ENCODE measurements around the gene USP6.
"Not testable (repeated sequence)": the region's sequence is repeated elsewhere in the genome, so short reads cannot be mapped to it uniquely, and the experiment has no call there.

The USP6 gene

DNA sequence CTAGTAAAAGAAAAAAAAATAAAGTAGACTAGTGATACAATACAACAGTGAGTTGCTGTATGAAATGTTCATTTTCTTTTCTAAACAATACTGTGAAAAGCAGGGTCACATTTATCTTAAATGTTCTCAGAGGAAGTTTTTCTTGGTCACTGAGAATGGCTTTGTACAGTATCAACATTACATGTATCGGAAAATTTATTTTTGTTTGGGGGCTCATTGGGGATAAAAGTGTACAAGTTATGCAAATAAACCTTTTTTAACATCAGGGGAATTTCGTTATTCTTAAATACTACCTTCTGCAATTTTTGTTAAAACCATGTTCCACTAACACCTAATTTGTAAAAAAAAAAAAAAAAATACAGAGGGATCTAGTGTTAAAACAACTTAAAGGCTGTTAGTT, 84.5 kb downstream of the USP6 start:
- no peak for DNase-seq

DNA sequence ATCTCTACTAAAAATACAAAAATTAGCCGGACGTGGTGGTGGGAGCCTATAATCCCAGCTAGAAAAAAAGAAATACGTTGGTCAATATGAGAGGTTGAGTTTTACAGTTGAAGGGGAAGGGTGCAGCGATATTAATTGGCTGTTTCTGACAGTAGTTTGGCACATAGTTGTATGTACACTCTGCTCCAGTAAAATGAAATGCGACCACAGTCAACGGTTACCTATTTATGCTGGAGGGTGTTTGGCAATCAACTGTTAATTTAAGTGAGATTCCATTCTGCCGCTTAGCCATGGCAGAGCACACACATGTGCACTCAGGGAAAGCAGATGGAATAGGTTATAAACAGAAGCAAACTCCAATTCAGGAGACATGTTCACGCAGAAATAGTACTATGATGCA, 85.2 kb downstream of the USP6 start:
- DNase-seq = no peak

DNA sequence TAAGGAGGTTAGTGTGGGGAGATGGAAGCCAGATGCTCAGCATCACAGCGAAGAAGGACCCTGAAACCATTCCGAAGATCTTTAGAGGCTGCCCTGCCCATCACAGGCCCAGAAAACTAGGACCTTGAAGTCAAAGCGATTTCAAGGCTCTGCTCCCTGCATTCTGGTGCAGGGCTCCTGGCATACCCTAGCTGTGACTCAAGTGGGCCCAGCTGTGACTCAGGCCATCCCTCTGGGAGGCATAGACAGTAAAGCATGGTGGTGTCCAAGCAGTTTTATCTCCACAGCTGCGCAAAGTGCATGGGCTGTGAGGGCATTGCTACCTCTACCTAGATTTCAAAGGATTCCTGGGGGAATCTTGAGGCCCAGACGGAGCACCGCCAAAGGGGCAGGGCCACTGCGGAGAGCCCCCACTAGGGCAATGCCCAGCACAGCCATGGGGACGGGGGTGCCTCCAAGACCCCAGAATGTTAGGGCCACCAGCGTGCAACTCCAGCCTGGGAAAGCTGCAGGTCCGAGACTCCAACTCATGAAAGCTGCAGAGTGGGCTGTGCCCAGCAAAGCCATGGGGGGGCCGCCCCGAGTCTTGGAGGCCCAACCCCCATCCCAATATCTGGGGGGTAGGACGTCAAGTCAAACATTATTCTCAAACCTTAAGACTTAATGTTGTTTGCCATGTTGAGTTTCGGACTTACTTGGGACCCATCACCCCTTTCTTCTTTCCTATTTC, 87.5 kb downstream of the USP6 start:
- no peak for DNase-seq

DNA sequence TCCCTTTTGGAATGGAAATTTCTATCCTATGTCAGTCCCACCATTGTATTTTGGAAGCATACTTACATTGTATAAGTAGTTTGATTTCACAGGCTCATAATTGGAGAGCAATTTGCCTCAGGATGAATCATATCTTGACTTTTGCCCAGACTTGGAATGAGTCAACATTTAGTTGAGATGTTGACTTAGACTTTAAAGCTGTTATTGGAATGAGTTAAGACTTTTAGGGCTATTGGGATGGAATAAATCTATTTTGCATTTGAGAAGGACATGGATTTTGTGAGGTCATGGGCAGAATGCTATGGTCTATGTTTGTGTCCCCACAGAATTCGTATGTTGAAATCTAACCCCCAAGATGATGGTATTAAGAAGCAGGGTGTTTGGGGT, 88.1 kb downstream of the USP6 start:
- DNase-seq = no peak

DNA sequence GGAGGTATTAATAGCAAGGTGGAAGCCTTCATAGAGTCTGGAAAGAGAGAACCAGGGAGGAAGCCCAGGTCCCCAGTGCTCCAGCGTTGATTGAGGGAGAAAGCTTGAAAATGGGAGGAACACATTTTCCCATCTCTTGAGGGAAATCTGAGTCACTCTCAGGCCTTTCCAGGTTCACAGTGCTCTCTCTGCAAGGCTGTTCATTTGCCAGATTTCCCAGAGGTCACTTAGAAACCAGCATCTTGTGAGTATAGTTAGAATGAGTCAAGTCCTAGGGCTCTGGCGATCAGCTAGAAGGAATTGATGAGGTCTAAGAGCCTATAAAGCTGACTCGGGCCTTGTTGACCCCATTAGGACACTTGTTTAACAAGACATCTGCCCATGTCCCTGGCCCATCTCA, 93.6 kb downstream of the USP6 start:
- no peak for DNase-seq

DNA sequence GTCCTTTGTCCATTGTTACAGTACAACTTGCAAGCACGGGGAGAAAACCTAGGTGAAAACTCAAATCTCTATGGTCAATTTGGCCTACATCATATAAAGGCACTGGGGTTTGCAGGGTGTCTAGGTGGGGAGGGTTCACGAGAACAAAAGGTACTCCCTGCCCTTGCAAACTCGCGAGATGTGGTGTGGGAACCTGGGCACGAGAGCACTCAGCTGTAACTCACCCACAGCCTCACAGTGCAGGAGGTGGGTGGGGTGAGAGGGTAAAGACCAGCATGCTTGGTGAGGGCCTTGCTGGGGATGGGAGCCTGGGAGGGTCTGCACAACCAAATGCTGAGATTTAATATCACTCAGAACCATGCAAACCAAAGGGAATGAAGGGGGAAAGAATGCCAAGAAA, 94.3 kb downstream of the USP6 start:
- no peak for DNase-seq

DNA sequence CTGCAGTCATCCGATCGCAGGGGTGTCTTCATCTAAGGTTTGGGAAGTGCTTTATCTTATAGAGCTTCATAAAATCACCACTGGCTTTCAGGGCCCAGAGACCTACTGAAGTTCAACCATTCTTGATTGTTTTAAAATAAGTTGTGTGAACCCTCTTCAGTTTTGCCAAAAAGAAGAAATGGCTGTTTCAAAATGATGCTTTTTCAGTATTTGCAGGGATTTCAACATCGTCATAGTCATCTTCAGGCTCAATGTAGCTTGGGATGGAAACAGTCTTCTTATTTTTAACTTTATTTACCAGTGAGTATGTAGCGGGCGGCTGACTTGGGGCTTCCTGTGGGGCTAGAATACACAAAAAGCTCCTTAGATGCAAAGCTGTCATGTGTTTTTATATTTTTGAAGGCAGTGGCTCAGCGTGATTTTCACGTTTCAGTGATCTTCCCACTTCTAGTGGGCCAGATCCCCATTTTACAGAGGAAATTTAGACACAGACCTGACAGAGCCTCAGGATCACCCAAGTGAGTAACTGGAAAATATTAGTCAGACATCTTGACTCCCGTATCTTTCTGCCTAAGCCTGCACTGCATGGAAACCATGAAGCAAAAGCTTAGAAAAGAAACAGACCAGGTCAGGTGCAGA, 94.9 kb downstream of the USP6 start:
- no peak for DNase-seq

DNA sequence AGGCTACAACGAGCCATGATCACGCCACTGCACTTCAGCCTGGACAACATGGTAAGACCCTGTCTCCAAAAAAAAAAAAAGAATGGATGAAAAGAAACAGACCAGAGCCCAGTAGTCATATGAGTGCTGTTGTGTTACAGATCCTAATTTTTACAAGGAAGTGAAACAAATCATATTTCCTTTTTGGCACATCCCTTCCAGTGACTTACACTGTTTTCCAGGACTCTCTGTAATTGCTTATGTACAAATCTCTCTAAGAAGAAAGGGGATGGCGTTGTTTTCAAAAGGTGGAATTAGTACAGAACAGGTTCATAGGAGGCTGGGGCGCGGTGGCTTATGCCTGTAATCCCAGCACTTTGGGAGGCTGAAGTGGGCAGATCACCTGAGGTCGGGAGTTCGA, 95.6 kb downstream of the USP6 start:
- DNase-seq = no peak

DNA sequence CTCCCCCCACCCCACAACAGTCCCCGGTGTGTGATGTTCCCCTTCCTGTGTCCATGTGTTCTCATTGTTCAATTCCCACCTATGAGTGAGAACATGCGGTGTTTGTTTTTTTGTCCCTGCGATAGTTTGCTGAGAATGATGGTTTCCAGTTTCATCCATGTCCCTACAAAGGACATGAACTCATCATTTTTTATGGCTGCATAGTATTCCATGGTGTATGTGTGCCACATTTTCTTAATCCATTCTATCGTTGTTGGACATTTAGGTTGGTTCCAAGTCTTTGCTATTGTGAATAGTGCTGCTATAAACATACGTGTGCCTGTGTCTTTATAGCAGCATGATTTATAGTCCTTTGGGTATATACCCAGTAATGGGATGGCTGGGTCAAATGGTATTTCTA, 101.7 kb downstream of the USP6 start:
- not testable (repeated sequence) for DNase-seq

DNA sequence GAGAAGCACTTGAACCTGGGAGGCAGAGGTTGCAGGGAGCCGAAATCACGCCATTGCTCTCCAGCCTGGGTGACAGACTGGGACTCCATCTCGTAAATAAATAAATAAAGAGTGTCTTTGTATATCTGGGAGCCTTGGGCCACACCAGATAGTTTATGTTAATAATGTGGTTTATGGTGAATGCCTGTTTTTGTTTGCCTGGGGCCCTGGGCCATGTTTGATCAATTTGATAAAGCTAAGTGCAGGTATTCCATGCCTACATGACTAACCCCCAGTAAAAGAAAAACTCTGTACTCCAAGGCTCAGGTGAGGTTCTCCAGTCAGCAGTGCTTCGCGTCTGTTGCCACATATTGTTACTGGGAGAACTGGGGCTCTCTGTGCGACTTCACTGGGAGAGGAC, 103.7 kb downstream of the USP6 start:
- no peak for DNase-seq

DNA sequence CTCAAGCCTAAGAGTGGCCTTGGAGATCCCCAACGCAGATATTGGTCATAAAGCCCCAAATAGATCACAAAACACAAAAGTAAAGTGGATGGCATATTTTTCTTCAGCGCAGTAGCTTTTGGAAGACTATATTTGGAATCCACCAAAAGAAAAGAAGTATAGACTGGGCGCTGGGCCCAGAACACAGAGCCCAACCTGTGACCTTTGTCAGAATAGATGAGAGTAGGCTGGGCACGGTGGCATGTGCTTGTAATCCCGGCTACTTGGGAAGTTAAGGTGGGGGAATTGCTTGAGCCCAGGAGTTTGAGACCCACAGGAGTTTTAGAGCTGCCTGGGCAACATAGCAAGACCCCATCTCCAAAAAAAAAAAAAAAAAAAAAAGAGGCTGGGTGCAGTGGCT, 104.2 kb downstream of the USP6 start:
- DNase-seq = no peak

DNA sequence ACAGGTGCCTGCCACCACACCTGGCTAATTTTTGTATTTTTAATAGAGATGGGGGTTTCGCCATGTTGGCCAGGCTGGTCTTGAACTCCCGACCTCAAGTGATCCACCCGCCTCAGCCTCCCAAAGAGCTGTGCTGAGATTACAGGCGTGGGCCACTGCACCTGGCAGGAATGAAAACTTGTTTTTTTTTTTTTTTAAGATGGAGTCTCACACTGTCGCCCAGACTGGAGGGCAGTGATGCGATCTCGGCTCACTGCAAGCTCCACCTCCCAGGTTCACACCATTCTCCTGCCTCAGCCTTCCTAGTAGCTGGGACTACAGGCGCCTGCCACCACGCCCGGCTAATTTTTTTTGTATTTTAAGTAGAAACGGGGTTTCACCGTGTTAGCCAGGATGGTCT, 106.1 kb downstream of the USP6 start:
- not testable (repeated sequence) for DNase-seq
